GM12874 (cell line): ENCODE measurements around the gene MTMR12.

Experiments
- CTCF ChIP-seq: IDR thresholded peaks from 2 replicates; pipeline ENCODE4 v1.5.1; 2011; ENCODE audit warnings: low read depth, mild to moderate bottlenecking, control low read depth, low read length, moderate library complexity; ENCODE audit not compliant: insufficient read depth

Gene MTMR12

GRCh38 chr5:32279786-32280185, 33.0 kb downstream of the MTMR12 start:
- no peak for TF ChIP-seq CTCF

GRCh38 chr5:32279223-32279622, 33.5 kb downstream of the MTMR12 start:
- TF ChIP-seq CTCF, result no peak

- no peak for TF ChIP-seq CTCF
Measured at GRCh38 chr5:32278406-32278805, 34.3 kb downstream of the MTMR12 start.

DNA sequence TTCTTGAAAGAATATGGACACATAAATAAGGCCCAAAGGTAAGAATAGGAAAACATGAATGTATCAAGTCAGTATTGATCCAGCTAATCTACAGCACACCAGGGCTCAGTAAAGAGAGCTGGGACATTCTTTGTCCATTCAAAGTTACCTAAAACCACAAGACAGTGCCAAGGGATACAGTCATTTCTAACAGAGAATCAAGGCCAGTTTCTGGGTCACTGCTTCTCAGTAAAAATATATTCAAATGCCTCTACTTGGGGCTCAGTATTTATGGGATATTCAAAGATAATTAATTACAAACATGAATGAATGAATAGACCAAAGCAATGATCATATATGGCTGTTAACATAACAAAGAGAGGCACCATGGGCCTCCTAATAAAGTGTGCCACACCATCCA, 34.9 kb downstream of the MTMR12 start:
- TF ChIP-seq CTCF, result no peak

GRCh38 chr5:32276173-32276853, 36.4 kb downstream of the MTMR12 start:
- no peak for TF ChIP-seq CTCF

DNA sequence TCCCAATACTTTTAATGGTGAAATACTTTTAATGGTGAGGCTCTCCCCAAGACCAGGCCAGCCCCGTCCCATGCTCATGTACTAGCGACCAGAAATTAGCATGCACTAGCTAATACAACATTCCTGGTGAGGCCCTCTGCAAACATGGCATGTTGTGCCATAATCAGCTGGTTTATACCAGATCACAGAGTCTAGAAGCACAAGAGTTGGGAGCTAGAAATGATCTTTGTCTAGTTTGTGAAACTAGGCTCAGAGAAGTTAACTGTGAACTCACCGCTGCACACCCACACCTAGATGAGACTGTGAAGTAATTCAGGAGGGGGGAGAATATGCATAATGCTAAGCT, 37.4 kb downstream of the MTMR12 start:
- TF ChIP-seq CTCF, result no peak

- no peak for TF ChIP-seq CTCF
Measured at GRCh38 chr5:32274548-32275395, 38.0 kb downstream of the MTMR12 start.
